Neural crest cell (in vitro differentiated cells): Measurements from ENCODE around the gene EMSY. TPM values are rescaled to one million over a fixed set of nuclear protein-coding genes. Genes with fewer than 3 reads are reported as not detected.

Experiments used
- DNase-seq: peaks from one replicate; pipeline ENCODE4 v3.0.0; 2021; ENCODE audit warnings: low read depth, mixed read lengths, low spot score
- H3K27ac Mint-ChIP-seq: one replicate; pipeline ENCODE4 v1.8.0; 2021; ENCODE audit warnings: mild to moderate bottlenecking, mixed read lengths; ENCODE audit not compliant: unreplicated experiment
- H3K27me3 Mint-ChIP-seq: 2 replicates; pipeline ENCODE4 v1.8.0; 2021; ENCODE audit warnings: low read depth, mild to moderate bottlenecking, mixed read lengths
- H3K36me3 Mint-ChIP-seq: 2 replicates; pipeline ENCODE4 v1.8.0; 2021; ENCODE audit warnings: low read depth, mild to moderate bottlenecking, mixed read lengths
- H3K4me1 Mint-ChIP-seq: 2 replicates; pipeline ENCODE4 v1.8.0; 2021; ENCODE audit warnings: mixed read lengths
- H3K4me3 Mint-ChIP-seq: one replicate; pipeline ENCODE4 v1.8.0; 2021; ENCODE audit warnings: mild to moderate bottlenecking, mixed read lengths
- H3K9me3 Mint-ChIP-seq: 2 replicates; pipeline ENCODE4 v1.8.0; 2021; ENCODE audit warnings: mixed read lengths
- CTCF ChIP-seq: fragments of 200-600 bp; sonication (generic); conservative IDR thresholded peaks from 2 replicates; pipeline ENCODE4 v1.5.0; 2021; ENCODE audit warnings: antibody characterized with exemption, mild to moderate bottlenecking
- total RNA-seq: library from RNA; stranded (reverse); gene quantifications from 2 replicates; pipeline ENCODE4 v1.2.1, GENCODE V29; 2021

Gene EMSY
- total RNA-seq, 1 donor from 2014 or later, result 40.1 TPM

GRCh38 chr11:76424379-76424778 lies 20.4 kb upstream of the EMSY start:
- H3K36me3 Mint-ChIP-seq, result no peaks in the 10 kb centered on the region
- H3K27me3 Mint-ChIP-seq, result no peaks in the 10 kb centered on the region

GRCh38 chr11:76424891-76425290 lies 19.9 kb upstream of the EMSY start:
- no peak for DNase-seq
- Mint-ChIP-seq H3K36me3 (no peaks in the 10 kb centered on the region), H3K4me1 (no peaks in the 10 kb centered on the region), H3K27me3 (no peaks in the 10 kb centered on the region), H3K27ac (no peak overlapping the region), H3K9me3 (no peaks in the 10 kb centered on the region), H3K4me3 (no peak overlapping the region)
- TF ChIP-seq CTCF, result no peak

More at GRCh38 chr11:76424379-76424778, 20.4 kb upstream of the EMSY start:
- Mint-ChIP-seq H3K4me3 (no peak overlapping the region), H3K9me3 (no peaks in the 10 kb centered on the region), H3K4me1 (no peaks in the 10 kb centered on the region), H3K27ac (no peak overlapping the region)
- no peak for TF ChIP-seq CTCF
- DNase-seq, result no peak

DNA sequence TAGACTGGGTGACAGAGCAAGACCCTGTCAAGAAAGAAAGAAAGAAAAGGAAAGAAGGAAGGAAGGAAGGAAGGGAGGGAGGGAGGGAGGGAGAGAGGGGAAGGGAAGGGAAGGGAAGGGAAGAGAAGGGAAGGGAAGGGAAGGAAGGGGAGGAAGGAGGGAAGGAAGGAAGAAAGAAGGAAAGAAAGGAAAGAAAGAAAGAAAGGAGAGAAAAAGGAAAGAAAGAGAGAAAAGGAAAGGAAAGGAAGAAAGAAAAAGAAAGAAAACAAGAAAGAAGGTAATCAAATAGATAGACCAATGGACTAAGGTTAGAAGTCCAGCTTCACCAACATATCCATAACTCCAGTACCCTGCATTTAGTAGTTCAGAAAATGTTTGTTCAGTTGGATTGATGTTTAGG lies 18.2 kb upstream of the EMSY start:
- Mint-ChIP-seq H3K36me3 (no peaks in the 10 kb centered on the region), H3K4me1 (no peaks in the 10 kb centered on the region), H3K27me3 (no peaks in the 10 kb centered on the region), H3K4me3 (no peak overlapping the region), H3K27ac (no peak overlapping the region), H3K9me3 (no peaks in the 10 kb centered on the region)
- no peak for TF ChIP-seq CTCF
- no peak for DNase-seq

- H3K4me3 Mint-ChIP-seq, result no peak overlapping the region
- peaks cover 3% of the 10 kb centered on the region for H3K9me3 Mint-ChIP-seq
- peaks cover 1% of the 10 kb centered on the region for H3K36me3 Mint-ChIP-seq
- TF ChIP-seq CTCF, result no peak
- H3K4me1 Mint-ChIP-seq, result no peaks in the 10 kb centered on the region
- H3K27ac Mint-ChIP-seq, result no peak overlapping the region
- no peaks in the 10 kb centered on the region for H3K27me3 Mint-ChIP-seq
- DNase-seq, result no peak
Measured at GRCh38 chr11:76436020-76436419, 8.8 kb upstream of the EMSY start.

- Mint-ChIP-seq H3K4me3 (peak overlapping the region; percentile 99), H3K4me1 (peaks cover 31% of the 10 kb centered on the region), H3K27ac (peak overlapping the region; percentile 99), H3K36me3 (peaks cover 2% of the 10 kb centered on the region), H3K27me3 (no peaks in the 10 kb centered on the region), H3K9me3 (no peaks in the 10 kb centered on the region)
- no peak for DNase-seq
- TF ChIP-seq CTCF, result no peak
Measured at GRCh38 chr11:76443268-76443980, 1.4 kb upstream of the EMSY start.
